GM19372 (cell line): ENCODE results near the gene VKORC1L1.
"Not testable (repeated sequence)": the region's sequence is repeated elsewhere in the genome, so short reads cannot be mapped to it uniquely, and the experiment has no call there.

ENCODE experiments used
- ATAC-seq: cut with Tn5 transposase; IDR thresholded peaks from one replicate; pipeline ENCODE4 v1.9.1; 2021; ENCODE audit warnings: mild to moderate bottlenecking, low read depth, moderate library complexity; ENCODE audit not compliant: unreplicated experiment

Gene VKORC1L1

DNA sequence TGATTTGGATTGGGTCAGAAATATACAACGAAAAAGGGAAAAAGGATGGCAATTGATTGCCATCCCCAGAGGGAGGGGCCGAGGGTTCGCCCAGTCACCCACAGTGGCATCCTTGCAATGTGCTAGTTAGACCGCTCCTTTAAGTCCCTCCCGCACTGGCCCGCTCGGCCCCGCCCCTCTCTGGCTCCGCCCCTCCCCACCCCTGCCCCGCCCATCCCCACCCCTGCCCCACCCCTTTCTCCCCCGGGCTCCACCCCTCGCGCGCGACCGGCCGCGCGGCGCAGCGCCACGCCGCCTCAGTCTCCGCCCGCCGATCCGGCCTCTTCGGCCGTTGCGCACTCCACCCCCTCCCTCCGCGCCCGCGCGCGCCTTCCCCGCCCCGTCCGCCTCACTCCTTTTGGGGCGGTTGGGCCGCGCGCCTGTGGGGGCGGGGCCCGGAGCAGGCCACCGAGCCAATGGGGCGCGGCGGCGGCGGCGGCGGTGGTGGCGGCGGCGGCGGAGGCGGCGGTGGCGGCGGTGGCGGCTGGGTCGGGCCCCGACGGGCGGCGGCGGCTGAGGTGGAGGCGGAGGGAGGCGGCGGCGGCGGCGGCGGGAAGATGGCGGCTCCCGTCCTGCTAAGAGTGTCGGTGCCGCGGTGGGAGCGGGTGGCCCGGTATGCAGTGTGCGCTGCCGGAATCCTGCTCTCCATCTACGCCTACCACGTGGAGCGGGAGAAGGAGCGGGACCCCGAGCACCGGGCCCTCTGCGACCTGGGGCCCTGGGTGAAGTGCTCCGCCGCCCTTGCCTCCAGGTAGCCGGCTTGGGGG is at the start of gene VKORC1L1:
VKORC1L1 (plus strand) TSS at position 299 of the 806 bp plus-strand sequence; CDS start at position 597, 298 bp downstream.
- ATAC-seq, result peak; percentile 90

DNA sequence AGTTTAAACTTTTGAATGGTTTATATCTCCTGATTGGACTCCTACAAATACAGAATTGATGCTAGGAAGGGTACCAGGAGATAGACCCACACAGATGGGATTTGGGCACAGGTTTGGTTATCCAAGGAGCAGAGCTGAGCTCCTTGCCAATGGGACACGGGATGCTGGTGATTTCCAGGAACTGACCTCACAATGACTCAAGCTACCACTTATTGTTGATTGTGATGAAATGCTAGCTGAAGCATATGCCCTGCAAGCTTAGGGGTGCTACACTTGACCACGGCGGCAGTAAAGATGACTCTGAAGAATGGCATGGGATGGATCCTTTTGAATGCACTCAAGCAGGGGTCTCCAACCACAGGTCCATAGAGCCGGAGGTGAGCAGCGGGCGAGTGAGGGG is 45.5 kb upstream of the VKORC1L1 start:
- no peak for ATAC-seq

DNA sequence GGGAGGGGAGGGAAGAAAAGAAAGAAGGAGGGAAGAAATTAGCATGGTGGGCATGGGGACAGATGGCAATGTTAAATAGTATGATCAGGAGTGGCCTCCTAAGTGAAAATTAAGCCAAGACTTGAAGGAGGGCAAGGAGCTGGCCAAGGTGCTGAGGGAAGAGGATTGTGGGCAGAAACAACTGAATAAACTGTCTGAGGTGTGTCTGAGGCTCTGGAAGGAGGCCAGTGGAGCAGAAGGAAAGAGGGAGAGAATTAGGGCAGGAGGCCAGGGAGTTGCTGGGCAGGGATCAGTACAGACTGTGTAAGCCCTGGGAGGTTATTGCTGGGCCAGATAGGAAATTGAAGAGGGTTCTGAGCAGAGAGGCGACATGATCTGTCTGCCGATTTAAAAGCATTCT is 40.6 kb upstream of the VKORC1L1 start:
- ATAC-seq, result no peak

DNA sequence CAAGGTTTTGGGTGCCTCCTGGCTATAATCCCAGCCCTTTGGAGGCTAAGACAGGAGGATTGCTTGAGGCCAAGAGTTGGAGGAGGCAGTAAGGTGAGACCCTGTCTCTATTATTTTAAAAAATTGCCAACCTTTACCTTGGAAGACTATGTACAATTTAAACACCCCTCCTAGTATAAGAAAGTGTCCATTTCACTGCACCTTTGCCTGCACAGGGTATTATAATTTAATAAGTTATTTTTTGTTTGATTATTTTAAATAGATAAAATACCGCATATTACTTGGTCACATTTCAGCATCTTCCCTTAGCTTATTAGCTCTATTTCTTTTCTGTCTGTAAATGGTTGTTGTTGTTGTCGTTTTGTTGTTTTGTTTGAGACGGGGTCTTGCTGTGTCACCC is 36.2 kb upstream of the VKORC1L1 start:
- ATAC-seq, result not testable (repeated sequence)

DNA sequence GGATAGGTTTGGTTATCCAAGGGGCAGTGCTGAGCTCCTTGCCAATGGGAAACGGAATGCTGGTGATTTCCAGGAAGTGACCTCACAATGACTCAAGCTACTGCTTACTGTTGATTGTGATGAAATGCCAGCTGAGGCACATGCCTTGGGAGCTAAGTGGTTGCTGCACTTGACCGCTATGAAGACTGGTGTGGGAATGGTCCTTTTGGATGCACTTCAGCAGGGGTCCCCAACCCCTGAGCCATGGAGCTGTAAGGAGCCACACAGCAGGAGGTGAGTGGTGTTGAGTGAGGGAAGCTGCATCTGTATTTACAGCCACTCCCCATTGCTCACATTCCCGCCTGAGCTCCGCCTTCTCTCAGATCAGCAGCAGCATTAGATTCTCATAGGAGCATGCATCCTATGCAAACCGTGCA is 35.3 kb upstream of the VKORC1L1 start:
- not testable (repeated sequence) for ATAC-seq

DNA sequence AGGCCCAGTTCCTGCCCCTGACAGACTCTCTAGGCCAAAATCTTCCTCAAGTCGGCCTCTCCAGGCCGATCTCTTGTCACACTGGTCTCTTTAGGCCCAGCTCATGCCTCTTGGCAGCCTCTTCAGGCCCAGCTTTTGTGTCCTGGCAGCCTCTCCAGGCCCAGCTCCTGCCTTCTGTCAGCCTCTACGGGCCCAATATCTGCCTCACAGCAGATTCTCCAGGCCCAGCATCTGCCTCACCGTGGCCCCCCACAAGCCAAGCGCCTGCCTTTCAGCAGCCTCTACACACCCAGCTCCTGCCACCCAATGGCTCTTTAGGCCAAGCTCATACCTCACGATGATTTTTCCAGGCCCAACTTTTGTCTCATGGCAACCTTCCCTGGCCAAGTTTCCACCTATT is 33.0 kb upstream of the VKORC1L1 start:
- ATAC-seq, result no peak

DNA sequence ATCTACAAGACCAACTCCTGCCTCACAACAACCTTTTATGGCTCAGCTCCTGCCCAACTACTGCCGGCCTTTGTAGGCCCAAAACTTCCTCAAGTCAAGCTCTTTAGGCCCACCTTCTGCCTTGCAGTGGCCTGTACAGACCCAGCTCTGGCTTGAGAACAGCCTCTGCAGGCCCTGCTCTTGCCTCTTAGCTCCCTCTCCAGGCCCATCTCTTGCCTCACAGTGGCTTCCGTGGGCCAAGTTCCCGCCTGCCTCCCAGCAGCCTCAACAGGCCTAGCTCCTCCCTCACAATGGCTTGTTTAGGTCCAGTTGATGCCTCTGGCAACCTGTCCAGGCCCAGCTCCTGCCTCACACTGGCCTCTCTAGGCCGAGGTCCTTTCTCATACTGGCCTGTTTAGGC is 32.4 kb upstream of the VKORC1L1 start:
- no peak for ATAC-seq

DNA sequence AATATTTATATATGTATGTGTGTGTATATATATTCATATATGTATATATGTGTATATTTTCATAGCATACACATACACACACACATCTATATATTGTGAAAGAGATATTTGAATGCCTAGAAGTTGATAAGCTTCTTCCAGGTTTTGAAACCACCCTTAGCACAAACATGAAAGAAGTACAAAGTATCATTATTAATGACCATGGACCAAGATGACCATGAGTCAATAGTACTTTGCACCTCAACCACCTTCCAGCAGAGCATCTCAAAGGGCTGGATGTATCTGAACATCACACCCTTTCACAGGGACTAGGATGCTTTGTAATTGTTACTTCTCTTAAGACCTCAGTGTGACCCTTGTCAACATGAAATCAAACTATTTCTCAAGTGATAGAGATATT is 29.3 kb upstream of the VKORC1L1 start:
- not testable (repeated sequence) for ATAC-seq

DNA sequence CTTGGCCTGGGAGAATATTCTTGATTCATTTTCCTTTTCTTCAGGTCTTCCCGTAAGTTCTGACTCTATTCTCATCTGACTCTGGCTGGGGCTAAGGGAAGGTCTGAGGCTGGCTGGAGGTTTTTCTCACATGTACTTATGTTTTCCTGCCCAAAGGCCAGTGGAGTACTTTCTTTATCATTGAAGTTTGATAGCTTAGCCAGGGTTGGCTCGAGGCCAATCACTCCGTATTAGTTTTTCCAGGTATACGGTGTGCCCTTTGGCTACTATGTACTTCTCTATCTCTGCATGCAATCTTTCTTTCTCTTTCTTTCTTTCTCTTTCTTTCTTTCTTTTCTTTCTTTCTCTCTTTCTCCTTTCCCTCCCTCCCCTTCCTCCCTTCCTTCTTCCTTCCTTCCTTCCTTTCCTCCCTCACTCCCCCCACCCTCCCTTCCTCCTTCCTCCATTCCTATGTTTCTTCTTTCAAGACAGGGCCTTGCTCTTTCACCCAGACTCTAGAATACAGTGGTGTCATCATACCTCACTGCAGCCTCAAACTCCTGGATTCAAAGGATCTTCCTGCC is 26.8 kb upstream of the VKORC1L1 start:
- no peak for ATAC-seq

DNA sequence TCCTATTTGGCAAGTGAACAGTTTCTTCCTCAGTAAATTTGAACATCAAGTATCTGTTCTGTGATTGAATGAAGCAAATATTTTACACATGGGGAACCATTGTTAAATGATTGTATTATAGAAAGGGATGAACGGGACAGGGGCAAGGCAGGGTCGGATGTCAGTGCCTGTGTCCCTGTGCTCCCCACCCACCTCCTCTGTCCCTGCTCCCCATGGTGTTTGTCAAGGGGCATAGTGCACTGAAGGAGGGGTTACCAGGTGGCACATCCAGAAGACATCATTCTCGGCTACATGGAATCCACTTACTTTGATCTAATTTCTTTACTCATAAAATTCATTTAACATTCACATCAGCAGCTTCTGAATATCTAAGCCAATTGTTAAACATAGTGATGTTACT is 19.4 kb upstream of the VKORC1L1 start:
- ATAC-seq, result not testable (repeated sequence)

DNA sequence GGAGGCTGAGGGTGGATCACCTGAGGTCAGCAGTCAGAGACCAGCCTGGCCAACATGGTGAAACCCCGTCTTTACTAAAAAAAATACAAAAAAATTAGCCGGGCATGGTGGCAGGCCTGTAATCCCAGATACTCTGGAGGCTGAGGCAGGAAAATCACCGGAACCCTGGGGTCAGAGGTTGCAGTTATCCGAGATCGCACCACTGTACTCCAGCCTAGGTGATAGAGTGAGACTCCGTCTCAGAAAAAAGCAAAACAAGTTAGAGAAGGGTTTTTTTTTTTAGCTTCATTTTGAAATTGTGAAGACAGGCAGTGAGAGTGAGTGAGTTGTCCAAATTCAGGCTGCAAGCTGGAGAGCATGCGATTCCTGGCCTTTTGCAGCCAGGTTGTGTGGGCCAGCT is 19.0 kb upstream of the VKORC1L1 start:
- ATAC-seq, result not testable (repeated sequence)

DNA sequence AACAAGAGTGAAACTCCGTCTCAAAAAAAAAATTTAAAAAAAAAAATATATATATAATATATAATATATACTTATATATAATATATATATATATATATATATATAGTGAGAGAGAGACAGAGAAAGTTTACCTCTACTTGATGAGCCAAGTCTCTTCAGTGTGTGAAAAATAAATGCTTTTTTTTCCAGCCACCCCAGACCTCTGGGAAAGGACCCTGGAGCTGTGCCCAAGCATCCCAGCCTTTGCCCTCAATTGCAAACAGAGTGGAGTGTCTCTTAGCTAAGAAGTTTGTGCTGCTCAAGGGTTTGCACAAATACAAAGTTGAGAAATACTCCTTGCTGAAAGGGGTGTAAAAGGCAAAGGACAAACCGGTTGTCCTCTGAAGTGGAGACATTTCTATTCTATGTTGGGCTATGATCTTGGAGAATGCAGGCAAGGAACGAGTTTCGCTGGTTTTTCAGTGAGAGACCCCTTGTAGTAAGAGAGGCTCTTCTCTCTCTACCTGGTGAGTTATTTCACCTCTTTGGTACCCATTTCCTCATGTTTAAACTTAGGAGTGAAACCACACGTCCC is 15.5 kb upstream of the VKORC1L1 start:
- ATAC-seq, result not testable (repeated sequence)

DNA sequence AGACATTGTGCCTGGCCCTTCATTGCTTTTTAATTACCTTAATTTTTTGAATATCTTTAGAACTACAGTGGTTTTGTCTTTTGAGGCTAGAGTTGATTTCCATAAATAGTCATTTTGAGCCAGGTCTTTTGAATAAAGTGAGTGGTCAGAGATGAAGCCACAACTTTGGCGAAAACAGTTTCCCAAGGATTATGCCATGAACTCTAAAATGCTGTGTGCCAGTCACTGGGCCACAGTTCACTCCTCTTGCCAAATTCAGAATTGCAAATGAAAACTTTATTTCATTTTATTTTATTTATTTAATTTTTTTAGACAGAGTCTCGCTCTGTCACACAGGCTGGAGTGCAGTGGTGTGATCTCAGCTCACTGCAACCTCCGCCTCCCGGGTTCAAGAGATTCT is 14.2 kb upstream of the VKORC1L1 start:
- not testable (repeated sequence) for ATAC-seq

DNA sequence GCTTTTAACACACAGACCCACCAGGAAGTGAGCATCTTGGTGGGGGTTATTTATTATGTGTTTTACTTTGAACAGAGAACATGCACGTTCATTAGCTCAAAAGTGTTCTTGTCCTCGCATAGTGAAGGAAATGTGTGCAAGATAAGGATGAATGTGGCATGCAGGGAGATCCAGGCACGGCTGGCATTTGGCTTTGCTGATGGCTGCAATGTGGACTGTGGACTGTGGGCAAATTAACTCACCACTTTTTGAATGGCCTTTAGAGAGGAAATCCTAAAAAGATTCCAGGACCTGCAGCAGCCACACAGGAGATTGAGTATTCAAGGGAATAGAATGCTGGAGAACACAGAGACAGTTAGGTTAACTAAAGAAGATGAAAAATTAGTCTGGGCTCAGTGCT is 6.6 kb upstream of the VKORC1L1 start:
- ATAC-seq, result not testable (repeated sequence)

DNA sequence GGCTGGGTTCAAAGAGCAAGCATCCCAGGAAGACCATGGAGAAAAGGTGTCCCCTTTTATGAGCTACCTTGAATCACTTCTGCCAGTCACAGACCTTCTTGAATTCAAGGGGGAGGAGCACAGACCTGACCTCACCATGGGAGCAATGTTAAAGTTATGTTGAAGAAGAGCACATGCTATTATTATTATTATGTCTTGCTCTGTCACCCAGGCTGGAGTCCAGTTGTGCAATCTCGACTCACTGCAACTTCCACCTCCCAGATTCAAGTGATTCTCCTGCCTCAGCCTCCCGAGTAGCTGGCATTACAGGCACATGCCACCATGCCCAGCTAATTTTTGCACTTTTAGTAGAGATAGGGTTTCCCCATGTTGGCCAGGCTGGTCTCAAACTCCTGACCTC is 5.2 kb upstream of the VKORC1L1 start:
- not testable (repeated sequence) for ATAC-seq

DNA sequence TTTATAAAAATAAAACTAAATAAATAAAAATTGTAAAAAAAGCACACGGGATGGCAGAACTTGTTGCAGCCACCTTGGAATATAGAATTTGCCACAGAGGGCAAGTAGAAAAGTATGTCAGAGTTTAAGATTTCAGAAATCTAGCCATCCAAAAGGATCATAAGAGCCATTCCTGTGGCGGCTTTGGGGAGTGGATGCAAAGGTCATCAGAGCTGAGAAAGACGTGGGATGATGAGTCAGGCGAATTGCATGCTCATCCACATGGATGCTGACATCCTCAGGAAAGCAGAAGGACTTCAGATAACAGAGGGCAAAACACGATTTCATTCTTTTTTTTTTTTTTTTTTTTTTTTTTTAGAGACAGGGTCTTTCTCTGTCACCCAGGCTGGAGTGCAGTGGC is 3.6 kb upstream of the VKORC1L1 start:
- not testable (repeated sequence) for ATAC-seq

DNA sequence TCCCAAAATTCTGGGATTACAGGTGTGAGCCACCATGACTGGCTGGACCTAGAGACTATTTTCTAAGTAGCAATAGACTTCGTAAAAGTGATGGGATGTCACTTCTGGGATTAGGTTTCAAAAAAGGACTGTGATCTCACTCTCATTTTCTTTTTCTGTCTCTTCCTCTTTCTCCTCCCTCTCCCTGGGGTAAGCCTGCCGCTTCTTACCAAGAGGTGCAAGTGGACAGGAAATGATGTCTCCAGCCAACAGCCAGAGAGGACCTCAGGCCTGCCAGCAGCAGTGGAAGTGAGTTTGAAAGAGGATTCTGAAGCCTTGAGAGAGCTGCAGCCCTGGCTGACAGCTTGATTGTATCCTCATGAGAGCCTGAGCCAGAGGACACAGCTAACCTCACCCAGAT is 1.4 kb upstream of the VKORC1L1 start:
- not testable (repeated sequence) for ATAC-seq

DNA sequence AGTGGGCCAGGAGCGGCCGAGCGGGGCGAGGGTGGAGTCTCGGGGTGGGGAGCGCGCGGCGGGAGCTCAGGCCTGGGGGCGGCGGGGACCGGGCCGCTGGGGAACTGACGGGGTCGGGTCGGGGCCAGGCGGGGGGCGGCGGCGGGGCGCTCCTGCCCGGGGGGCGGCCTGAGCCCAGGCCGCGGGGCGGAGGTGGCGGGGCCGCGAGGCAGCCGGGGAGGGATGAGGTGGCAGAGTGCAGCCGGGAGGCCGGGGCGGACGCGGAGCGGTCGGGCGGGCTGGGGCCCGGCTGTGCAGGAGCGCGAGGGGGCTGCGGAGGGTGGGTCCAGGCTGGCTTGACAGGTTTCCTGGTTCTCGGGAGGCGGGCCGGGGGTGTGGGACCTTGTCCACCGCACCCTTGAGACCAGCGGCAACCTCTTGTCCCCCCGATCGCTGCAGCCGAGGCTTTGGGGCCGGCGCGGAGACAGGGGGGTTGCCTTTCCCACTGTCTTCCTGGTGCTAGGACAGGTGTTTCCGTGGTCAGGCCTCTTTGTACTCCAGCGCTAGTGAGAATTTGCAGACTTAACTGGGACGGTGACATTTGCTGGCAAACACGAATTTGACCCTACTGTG is 814 bp downstream of the VKORC1L1 start:
- peak; percentile 23 for ATAC-seq

DNA sequence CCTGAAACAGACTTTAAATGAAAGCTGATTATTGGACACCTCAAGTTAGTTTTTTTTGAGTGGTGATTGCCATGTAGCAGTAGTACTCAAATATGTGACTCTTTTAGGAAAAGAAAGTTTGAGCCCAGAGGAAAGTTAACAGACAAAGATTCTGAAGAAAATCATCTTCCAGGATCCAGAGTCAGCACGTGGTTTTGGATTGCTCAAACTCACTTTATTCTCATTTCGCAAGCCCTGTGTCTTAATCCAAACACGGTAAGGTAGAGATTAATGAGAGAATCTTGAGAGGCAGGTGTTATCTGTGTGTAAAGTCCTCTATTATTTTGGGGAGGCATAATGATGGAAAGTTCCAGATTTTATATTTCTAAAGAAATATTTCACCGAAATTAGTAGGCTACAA is 2.8 kb downstream of the VKORC1L1 start:
- not testable (repeated sequence) for ATAC-seq

DNA sequence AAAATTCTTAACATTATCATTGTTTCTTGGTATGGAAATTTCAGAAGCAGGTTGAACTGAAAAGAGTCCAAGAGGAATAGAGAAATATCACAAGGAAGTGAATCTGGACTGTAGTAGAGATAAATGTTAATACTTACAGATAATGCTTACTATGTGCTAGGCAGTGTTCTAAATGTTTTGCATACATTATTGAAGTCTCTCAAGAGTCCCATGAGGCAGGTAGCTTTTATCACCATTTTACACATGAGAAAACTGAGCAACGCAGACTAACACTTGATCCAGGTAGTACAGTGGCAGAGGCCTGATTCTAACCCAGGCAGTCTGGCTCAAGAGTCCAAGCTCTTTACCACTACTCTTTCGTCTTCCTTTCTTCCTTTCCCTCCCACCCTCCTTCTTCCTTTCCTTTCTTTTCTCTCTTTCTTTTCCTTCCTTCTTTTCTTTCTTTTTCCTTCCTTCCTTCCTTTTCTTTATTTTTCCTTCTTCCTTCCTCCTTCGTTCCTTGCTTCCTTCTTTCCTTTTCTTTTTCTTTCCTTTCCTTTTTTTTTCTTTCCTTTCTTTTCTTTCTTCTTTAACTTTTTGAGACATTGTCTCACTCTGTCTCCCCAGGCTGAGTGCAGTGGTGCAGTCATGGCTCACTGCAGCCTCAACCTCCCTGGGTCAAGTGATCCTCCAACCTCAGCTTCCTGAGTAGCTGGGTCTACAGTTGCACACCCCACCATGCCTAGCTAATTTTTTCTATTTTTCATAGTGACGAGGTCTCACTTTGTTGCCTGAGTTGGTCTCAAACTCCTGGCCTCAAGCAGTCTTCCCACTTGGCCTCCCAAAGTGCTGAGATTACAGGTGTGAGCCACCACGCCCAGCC is 6.6 kb downstream of the VKORC1L1 start:
- not testable (repeated sequence) for ATAC-seq
